ENCODE results near the gene CCDC136. TPM values are rescaled to one million over a fixed set of nuclear protein-coding genes. Genes with fewer than 3 reads are reported as not detected.

CCDC136 gene
- total RNA-seq, 2 experiments from 2014 or later, result 5.6 to 8.9 TPM

GRCh38 chr7:128830231-128831177 lies 38.7 kb downstream of the CCDC136 start, which contains the start of gene FLNC:
Gene FLNC, plus strand, starts transcription at chr7:128830406. Its CDS starts 232 bp downstream, at chr7:128830638.
- POLR2A ChIA-PET, result no interaction called here
- ATAC-seq, result peak; percentile 41
- DNase-seq, result peak; percentile 46
- no peaks in the 10 kb centered on the region for H3K9me3 Mint-ChIP-seq (ENCODE audit: insufficient read depth)
- CTCF ChIA-PET, result interaction anchor here (1.0 to 2.3 kb wide), 6 partner anchors 11 to 261 kb away, joined by 3 to 8 read pairs (median 4); no protein-coding TSS in a partner anchor
- peaks cover 34% of the 10 kb centered on the region for H3K27me3 Mint-ChIP-seq (ENCODE audit: low read depth)
- peaks cover 17% of the 10 kb centered on the region for H3K4me1 Mint-ChIP-seq (ENCODE audit: low read depth)
- no peak within 1 kb of the TSS for H3K27ac Mint-ChIP-seq
- H3K4me3 Mint-ChIP-seq, result peak within 1 kb of the TSS; percentile 55
- H3K36me3 Mint-ChIP-seq (ENCODE audit: low read depth), result no peaks in the 10 kb centered on the region

GRCh38 chr7:128831178-128831993 lies 39.6 kb downstream of the CCDC136 start:
- ATAC-seq, result peak; percentile 21
- H3K27ac Mint-ChIP-seq, result no peak overlapping the region
- no peak for DNase-seq
- ChIA-PET CTCF (interaction anchor here (0.6 to 2.5 kb wide), 8 partner anchors 11 to 1075 kb away, joined by 3 to 11 read pairs (median 4); no protein-coding TSS in a partner anchor), POLR2A (no interaction called here)
- H3K36me3 Mint-ChIP-seq (ENCODE audit: low read depth), result no peaks in the 10 kb centered on the region
- H3K9me3 Mint-ChIP-seq (ENCODE audit: insufficient read depth), result no peaks in the 10 kb centered on the region
- H3K27me3 Mint-ChIP-seq (ENCODE audit: low read depth), result peaks cover 34% of the 10 kb centered on the region
- H3K4me3 Mint-ChIP-seq, result no peak overlapping the region
- H3K4me1 Mint-ChIP-seq (ENCODE audit: low read depth), result peaks cover 17% of the 10 kb centered on the region

GRCh38 chr7:128831994-128832879 lies 40.5 kb downstream of the CCDC136 start:
- Mint-ChIP-seq H3K36me3 (ENCODE audit: low read depth) (no peaks in the 10 kb centered on the region), H3K4me1 (ENCODE audit: low read depth) (peaks cover 17% of the 10 kb centered on the region), H3K9me3 (ENCODE audit: insufficient read depth) (no peaks in the 10 kb centered on the region), H3K27ac (no peak overlapping the region), H3K27me3 (ENCODE audit: low read depth) (peaks cover 34% of the 10 kb centered on the region), H3K4me3 (no peak overlapping the region)
- DNase-seq (no peak), ATAC-seq (no peak)
- ChIA-PET POLR2A (interaction anchor here (0.5 kb wide), 1 partner anchor 351 kb away, joined by 3 read pairs; no protein-coding TSS in a partner anchor), CTCF (interaction anchor here (0.6 to 2.5 kb wide), 6 partner anchors 10 to 1074 kb away, joined by 3 to 11 read pairs (median 4); no protein-coding TSS in a partner anchor)

- ATAC-seq (no peak), DNase-seq (no peak)
- ChIA-PET POLR2A (interaction anchor here (0.5 kb wide), 1 partner anchor 351 kb away, joined by 3 read pairs; no protein-coding TSS in a partner anchor), CTCF (interaction anchor here (0.7 to 2.5 kb wide), 4 partner anchors 9 to 331 kb away, joined by 3 to 11 read pairs (median 6); no protein-coding TSS in a partner anchor)
- no peak overlapping the region for H3K27ac Mint-ChIP-seq
- H3K4me3 Mint-ChIP-seq, result no peak overlapping the region
- H3K9me3 Mint-ChIP-seq (ENCODE audit: insufficient read depth), result no peaks in the 10 kb centered on the region
- peaks cover 34% of the 10 kb centered on the region for H3K27me3 Mint-ChIP-seq (ENCODE audit: low read depth)
- H3K4me1 Mint-ChIP-seq (ENCODE audit: low read depth), result peaks cover 17% of the 10 kb centered on the region
- no peaks in the 10 kb centered on the region for H3K36me3 Mint-ChIP-seq (ENCODE audit: low read depth)
Measured at GRCh38 chr7:128832880-128833147, 41.0 kb downstream of the CCDC136 start.

- no peak overlapping the region for H3K27ac Mint-ChIP-seq
- ChIA-PET POLR2A (interaction anchor here (0.6 kb wide), 1 partner anchor 25 kb away, joined by 4 read pairs; no protein-coding TSS in a partner anchor), CTCF (interaction anchor here (0.7 to 2.5 kb wide), 4 partner anchors 9 to 385 kb away, joined by 3 to 11 read pairs (median 3); no protein-coding TSS in a partner anchor)
- DNase-seq, result no peak
- H3K27me3 Mint-ChIP-seq (ENCODE audit: low read depth), result peaks cover 28% of the 10 kb centered on the region
- no peak overlapping the region for H3K4me3 Mint-ChIP-seq
- peaks cover 17% of the 10 kb centered on the region for H3K4me1 Mint-ChIP-seq (ENCODE audit: low read depth)
- no peaks in the 10 kb centered on the region for H3K36me3 Mint-ChIP-seq (ENCODE audit: low read depth)
- no peaks in the 10 kb centered on the region for H3K9me3 Mint-ChIP-seq (ENCODE audit: insufficient read depth)
- ATAC-seq, result no peak
Measured at GRCh38 chr7:128833148-128833945, 41.6 kb downstream of the CCDC136 start.

- Mint-ChIP-seq H3K9me3 (ENCODE audit: insufficient read depth) (no peaks in the 10 kb centered on the region), H3K27me3 (ENCODE audit: low read depth) (peaks cover 27% of the 10 kb centered on the region), H3K4me1 (ENCODE audit: low read depth) (peaks cover 17% of the 10 kb centered on the region), H3K36me3 (ENCODE audit: low read depth) (no peaks in the 10 kb centered on the region), H3K27ac (no peak overlapping the region), H3K4me3 (no peak overlapping the region)
- POLR2A ChIA-PET, result interaction anchor here (0.6 kb wide), 1 partner anchor 26 kb away, joined by 4 read pairs; no protein-coding TSS in a partner anchor
- CTCF ChIA-PET, result interaction anchor here (0.9 to 2.5 kb wide), 2 partner anchors 8 to 384 kb away, joined by 3 to 11 read pairs; no protein-coding TSS in a partner anchor
- DNase-seq (no peak), ATAC-seq (no peak)
Measured at GRCh38 chr7:128833946-128834325, 42.2 kb downstream of the CCDC136 start.

GRCh38 chr7:128835231-128835751 lies 43.5 kb downstream of the CCDC136 start:
- Mint-ChIP-seq H3K27me3 (ENCODE audit: low read depth) (peaks cover 18% of the 10 kb centered on the region), H3K27ac (no peak overlapping the region), H3K36me3 (ENCODE audit: low read depth) (no peaks in the 10 kb centered on the region), H3K4me3 (no peak overlapping the region), H3K4me1 (ENCODE audit: low read depth) (peaks cover 15% of the 10 kb centered on the region), H3K9me3 (ENCODE audit: insufficient read depth) (no peaks in the 10 kb centered on the region)
- ATAC-seq (no peak), DNase-seq (no peak)
- CTCF ChIA-PET, result interaction anchor here (0.6 to 2.4 kb wide), 2 partner anchors 28 to 29 kb away, joined by 3 to 9 read pairs; partner anchors contain the start of gene ATP6V1F
- POLR2A ChIA-PET, result no interaction called here

GRCh38 chr7:128835790-128836641 lies 44.2 kb downstream of the CCDC136 start:
- H3K36me3 Mint-ChIP-seq (ENCODE audit: low read depth), result no peaks in the 10 kb centered on the region
- H3K4me1 Mint-ChIP-seq (ENCODE audit: low read depth), result peaks cover 9% of the 10 kb centered on the region
- no peaks in the 10 kb centered on the region for H3K9me3 Mint-ChIP-seq (ENCODE audit: insufficient read depth)
- POLR2A ChIA-PET, result no interaction called here
- CTCF ChIA-PET, result interaction anchor here (0.6 to 2.4 kb wide), 3 partner anchors 27 to 47 kb away, joined by 3 to 9 read pairs (median 3); partner anchors contain the start of gene ATP6V1F
- H3K4me3 Mint-ChIP-seq, result no peak overlapping the region
- DNase-seq (no peak), ATAC-seq (no peak)
- no peak overlapping the region for H3K27ac Mint-ChIP-seq
- H3K27me3 Mint-ChIP-seq (ENCODE audit: low read depth), result peaks cover 12% of the 10 kb centered on the region

- CTCF ChIA-PET, result interaction anchor here (0.9 to 2.4 kb wide), 2 partner anchors 26 to 46 kb away, joined by 3 to 9 read pairs; partner anchors contain the start of gene ATP6V1F
- DNase-seq (no peak), ATAC-seq (no peak)
- Mint-ChIP-seq H3K4me1 (ENCODE audit: low read depth) (peaks cover under 1% of the 10 kb centered on the region), H3K9me3 (ENCODE audit: insufficient read depth) (no peaks in the 10 kb centered on the region), H3K36me3 (ENCODE audit: low read depth) (no peaks in the 10 kb centered on the region), H3K27ac (no peak overlapping the region), H3K4me3 (no peak overlapping the region), H3K27me3 (ENCODE audit: low read depth) (peaks cover 5% of the 10 kb centered on the region)
- POLR2A ChIA-PET, result no interaction called here
Measured at GRCh38 chr7:128836729-128837348, 45.1 kb downstream of the CCDC136 start.

All from activated CD8-positive, alpha-beta T cell treated with anti-CD3 and anti-CD28 coated beads, Interleukin-2, amount 10 ng/mL, durations not matched to agents 7 days and 5 days (primary cell).